ENCODE results near the gene SUN2.

- no peak for TF ChIP-seq CTCF (conservative IDR thresholded peaks at IDR 0.05)
- TF ChIP-seq EZH2 (IDR thresholded peaks at IDR 0.05; ENCODE audit: low read depth): no peak
Observed at GRCh38 chr22:38793721-38794466, 38.1 kb upstream of the SUN2 start, which contains the start of gene DNAL4.

Measured in PC-9 (cell line).